Measurements from ENCODE around the gene NT5DC1. TPM values are rescaled to one million over a fixed set of nuclear protein-coding genes. Genes with fewer than 3 reads are reported as not detected.
A peak's percentile ranks its signal among the peaks of the same experiment; 100 is the strongest.

The NT5DC1 gene
- total RNA-seq, 2 experiments from 2014 or later, result 26.4 to 43.7 TPM

- DNase-seq (no peak), ATAC-seq (peak; percentile 55)
- no peaks in the 10 kb centered on the region for H3K36me3 Mint-ChIP-seq
- no peaks in the 10 kb centered on the region for H3K9me3 Mint-ChIP-seq (ENCODE audit: low read depth)
- no peak overlapping the region for H3K27ac Mint-ChIP-seq
- no peak overlapping the region for H3K4me3 Mint-ChIP-seq
- no peaks in the 10 kb centered on the region for H3K27me3 Mint-ChIP-seq
- CTCF ChIA-PET, result interaction anchor here (0.6 to 4.0 kb wide), 37 partner anchors 8 to 379 kb away, joined by 3 to 46 read pairs (median 3); partner anchors contain the start of genes TSPYL1 and TSPYL4
- no peaks in the 10 kb centered on the region for H3K4me1 Mint-ChIP-seq
Measured at GRCh38 chr6:116287689-116288282, 187.1 kb downstream of the NT5DC1 start.

DNA sequence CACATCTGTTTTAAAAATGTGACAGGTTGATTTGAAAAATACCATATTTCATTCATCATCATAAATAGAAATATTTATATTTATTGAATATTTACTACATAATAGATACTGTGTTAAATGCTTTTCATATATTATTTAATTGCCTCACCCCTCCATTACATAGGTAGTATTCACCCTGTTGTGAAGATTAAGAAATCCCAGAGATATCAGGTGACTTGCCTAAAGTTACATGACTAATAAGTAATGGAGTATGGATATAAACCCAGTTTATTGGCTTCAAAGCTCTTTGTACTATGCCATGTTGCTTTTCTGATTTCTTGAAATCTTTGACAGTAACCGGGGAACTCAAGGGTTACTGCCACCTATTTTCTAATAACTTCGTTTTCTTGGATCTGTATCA, 189.2 kb downstream of the NT5DC1 start:
- Mint-ChIP-seq H3K9me3 (ENCODE audit: low read depth) (no peaks in the 10 kb centered on the region), H3K4me1 (no peaks in the 10 kb centered on the region), H3K4me3 (no peak overlapping the region), H3K36me3 (no peaks in the 10 kb centered on the region), H3K27ac (no peak overlapping the region), H3K27me3 (no peaks in the 10 kb centered on the region)
- ATAC-seq (no peak), DNase-seq (no peak)
- CTCF ChIA-PET, result interaction anchor here (0.7 to 4.0 kb wide), 5 partner anchors 21 to 271 kb away, joined by 3 to 46 read pairs (median 14); no protein-coding TSS in a partner anchor

DNA sequence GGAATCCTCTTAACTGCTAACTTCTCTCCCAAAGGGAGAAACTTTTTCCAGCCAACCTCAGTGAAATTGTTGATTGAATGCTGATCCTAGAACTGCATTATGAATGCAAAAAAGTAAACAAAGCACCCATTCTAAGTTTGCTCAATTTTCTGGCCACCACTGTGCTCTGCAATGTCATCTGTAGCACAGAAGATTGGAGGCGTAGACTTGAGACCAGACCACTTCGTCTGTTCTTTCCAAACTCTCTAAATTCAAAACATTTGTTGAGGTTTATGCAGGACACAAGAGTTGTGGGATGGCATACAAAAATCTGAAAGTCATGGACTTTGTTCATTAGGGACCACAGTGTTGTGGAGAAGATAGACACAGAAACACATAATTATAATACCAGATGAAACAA, 190.1 kb downstream of the NT5DC1 start:
- Mint-ChIP-seq H3K27me3 (no peaks in the 10 kb centered on the region), H3K27ac (no peak overlapping the region), H3K4me3 (no peak overlapping the region), H3K9me3 (ENCODE audit: low read depth) (no peaks in the 10 kb centered on the region), H3K36me3 (no peaks in the 10 kb centered on the region), H3K4me1 (no peaks in the 10 kb centered on the region)
- CTCF ChIA-PET, result interaction anchor here (2.4 kb wide), 1 partner anchor 270 kb away, joined by 11 read pairs; no protein-coding TSS in a partner anchor
- DNase-seq (no peak), ATAC-seq (no peak)

DNA sequence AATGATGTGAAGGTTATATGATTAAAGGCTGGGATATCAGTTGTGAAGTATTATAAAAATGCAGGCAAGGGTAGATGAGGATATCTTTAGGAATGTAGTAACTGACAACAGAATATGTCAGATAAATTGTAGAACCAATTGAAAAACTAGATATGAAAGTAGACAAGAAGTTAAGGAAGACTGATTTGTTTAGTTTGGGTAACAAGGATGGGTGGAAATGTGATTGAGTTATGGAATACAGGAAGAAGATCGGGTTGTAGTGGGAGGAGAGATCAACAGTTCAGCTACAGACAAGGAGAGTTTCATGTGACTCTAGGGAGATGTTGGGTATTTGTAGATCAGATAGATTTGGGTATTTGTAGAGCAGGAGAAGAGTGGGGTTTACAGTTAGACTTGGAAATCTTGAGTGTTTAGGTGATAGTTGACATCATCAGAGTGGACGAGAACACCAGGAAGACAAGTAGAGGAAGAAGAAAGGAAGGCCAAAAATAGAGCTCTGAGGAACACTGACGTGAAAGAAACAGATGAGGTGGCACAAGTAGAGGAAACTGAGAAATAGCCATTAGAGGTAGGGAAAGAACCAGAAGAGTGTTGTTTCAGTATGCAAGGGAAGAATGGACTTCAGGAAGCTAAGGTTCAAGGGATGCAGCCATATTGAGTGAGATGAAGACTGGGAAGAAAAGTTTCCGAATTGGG, 191.2 kb downstream of the NT5DC1 start:
- H3K36me3 Mint-ChIP-seq, result no peaks in the 10 kb centered on the region
- CTCF ChIA-PET, result interaction anchor here (1.3 to 2.4 kb wide), 2 partner anchors 240 to 269 kb away, joined by 5 to 11 read pairs; no protein-coding TSS in a partner anchor
- H3K4me3 Mint-ChIP-seq, result no peak overlapping the region
- ATAC-seq, result no peak
- H3K4me1 Mint-ChIP-seq, result no peaks in the 10 kb centered on the region
- H3K9me3 Mint-ChIP-seq (ENCODE audit: low read depth), result no peaks in the 10 kb centered on the region
- H3K27ac Mint-ChIP-seq, result no peak overlapping the region
- no peak for DNase-seq
- H3K27me3 Mint-ChIP-seq, result no peaks in the 10 kb centered on the region

GRCh38 chr6:116292553-116292952, 191.9 kb downstream of the NT5DC1 start:
- DNase-seq (no peak), ATAC-seq (no peak)
- CTCF ChIA-PET, result interaction anchor here (1.3 to 2.4 kb wide), 2 partner anchors 240 to 268 kb away, joined by 5 to 11 read pairs; no protein-coding TSS in a partner anchor
- Mint-ChIP-seq H3K27ac (no peak overlapping the region), H3K27me3 (no peaks in the 10 kb centered on the region), H3K36me3 (no peaks in the 10 kb centered on the region), H3K4me1 (no peaks in the 10 kb centered on the region), H3K4me3 (no peak overlapping the region), H3K9me3 (ENCODE audit: low read depth) (no peaks in the 10 kb centered on the region)

- Mint-ChIP-seq H3K36me3 (peaks cover 1% of the 10 kb centered on the region), H3K9me3 (ENCODE audit: low read depth) (peaks cover 5% of the 10 kb centered on the region), H3K27ac (no peak overlapping the region), H3K4me1 (no peaks in the 10 kb centered on the region), H3K4me3 (no peak overlapping the region), H3K27me3 (no peaks in the 10 kb centered on the region)
- ATAC-seq (no peak), DNase-seq (no peak)
- CTCF ChIA-PET, result interaction anchor here (0.9 kb wide), 1 partner anchor 11 kb away, joined by 3 read pairs; no protein-coding TSS in a partner anchor
Measured at GRCh38 chr6:116298273-116298672, 197.6 kb downstream of the NT5DC1 start.

DNA sequence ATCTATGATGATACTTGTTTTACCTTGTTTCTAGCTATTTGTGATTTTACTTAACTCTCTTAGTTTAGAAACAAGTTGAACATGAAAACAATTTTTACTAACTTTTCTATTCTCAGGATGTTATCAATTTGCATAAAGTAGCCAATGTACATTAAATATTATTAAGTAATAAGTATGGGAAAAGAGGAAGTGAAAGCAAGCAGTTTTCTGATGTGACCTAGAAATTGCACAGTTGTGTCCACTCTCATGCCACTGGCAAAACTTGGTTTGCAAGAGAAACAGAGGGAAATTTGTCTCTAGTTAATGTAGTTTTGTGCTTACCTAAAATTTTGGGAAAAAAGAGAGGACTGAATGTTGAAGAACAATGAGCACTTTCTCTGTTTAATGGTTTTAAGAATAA, 198.3 kb downstream of the NT5DC1 start:
- no peak overlapping the region for H3K4me3 Mint-ChIP-seq
- DNase-seq, result no peak
- H3K4me1 Mint-ChIP-seq, result no peaks in the 10 kb centered on the region
- H3K27me3 Mint-ChIP-seq, result no peaks in the 10 kb centered on the region
- H3K36me3 Mint-ChIP-seq, result peaks cover 1% of the 10 kb centered on the region
- peaks cover 5% of the 10 kb centered on the region for H3K9me3 Mint-ChIP-seq (ENCODE audit: low read depth)
- CTCF ChIA-PET, result no interaction called here
- H3K27ac Mint-ChIP-seq, result no peak overlapping the region
- ATAC-seq, result no peak

Other genes starting within 250 kb of the NT5DC1 start
- under 1 TPM; 0.09 to 0.12 TPM for gene FRK, start 40.0 kb upstream of the NT5DC1 start, total RNA-seq
- gene COL10A1, start 25.3 kb downstream of the NT5DC1 start, total RNA-seq, result not detected
- 10 to 100 TPM; 15.1 to 17.3 TPM for gene TSPYL4, start 153.2 kb downstream of the NT5DC1 start, total RNA-seq
- 10 to 100 TPM; 39.5 to 41.3 TPM for gene TSPYL1, start 179.1 kb downstream of the NT5DC1 start, total RNA-seq

Measured in activated CD8-positive, alpha-beta memory T cell treated with anti-CD3 and anti-CD28 coated beads, Interleukin-2, amount 10 ng/mL, durations not matched to agents 7 days and 5 days (primary cell).